Measurements from ENCODE around the gene PCDHGA1.
"Not testable (repeated sequence)": the region's sequence is repeated elsewhere in the genome, so short reads cannot be mapped to it uniquely, and the experiment has no call there.

The PCDHGA1 gene

GRCh38 chr5:141330299-141331080 lies at the start of gene PCDHGA1:
Gene PCDHGA1 (plus strand): TSS chr5:141330514.
- DNase-seq, result no peak

GRCh38 chr5:141298376-141298775 lies 31.9 kb upstream of the PCDHGA1 start:
- no peak for DNase-seq

GRCh38 chr5:141303756-141304155 lies 26.6 kb upstream of the PCDHGA1 start, which contains the start of gene SLC25A2:
Gene SLC25A2 (minus strand): TSS chr5:141304049. CDS start chr5:141303865, 184 bp downstream.
- no peak for DNase-seq

GRCh38 chr5:141306630-141307029 lies 23.7 kb upstream of the PCDHGA1 start:
- DNase-seq, result no peak

GRCh38 chr5:141313711-141314110 lies 16.6 kb upstream of the PCDHGA1 start:
- no peak for DNase-seq

- DNase-seq, result not testable (repeated sequence)
Measured at GRCh38 chr5:141316963-141317362, 13.4 kb upstream of the PCDHGA1 start.

- DNase-seq, result no peak
Measured at GRCh38 chr5:141319202-141319601, 11.1 kb upstream of the PCDHGA1 start.

- DNase-seq, result no peak
Measured at GRCh38 chr5:141319699-141320098, 10.6 kb upstream of the PCDHGA1 start.

- peak; percentile 95 for DNase-seq
Measured at GRCh38 chr5:141320225-141321169, 9.8 kb upstream of the PCDHGA1 start, which contains the start of gene TAF7. Gene TAF7 (minus strand): TSS chr5:141320784. CDS start chr5:141320044, 740 bp downstream.

GRCh38 chr5:141322261-141322660 lies 8.1 kb upstream of the PCDHGA1 start:
- DNase-seq, result no peak

GRCh38 chr5:141326088-141326854 lies 4.0 kb upstream of the PCDHGA1 start:
- peak; percentile 49 for DNase-seq

GRCh38 chr5:141328231-141328630 lies 2.1 kb upstream of the PCDHGA1 start:
- DNase-seq, result no peak

GRCh38 chr5:141332571-141332970 lies 2.3 kb downstream of the PCDHGA1 start:
- DNase-seq, result not testable (repeated sequence)

GRCh38 chr5:141338538-141339306 lies 8.4 kb downstream of the PCDHGA1 start, which contains the start of gene PCDHGA2:
Gene PCDHGA2 (plus strand): TSS chr5:141338760.
- no peak for DNase-seq

- not testable (repeated sequence) for DNase-seq
Measured at GRCh38 chr5:141340781-141341354, 10.6 kb downstream of the PCDHGA1 start.

- no peak for DNase-seq
Measured at GRCh38 chr5:141342773-141343172, 12.5 kb downstream of the PCDHGA1 start.

- no peak for DNase-seq
Measured at GRCh38 chr5:141343242-141343952, 13.1 kb downstream of the PCDHGA1 start, which contains the start of gene PCDHGA3. Gene PCDHGA3 (plus strand): TSS chr5:141343829. CDS start chr5:141344034, 205 bp downstream.

GRCh38 chr5:141343953-141344463 lies 13.7 kb downstream of the PCDHGA1 start:
- no peak for DNase-seq

GRCh38 chr5:141345327-141345726 lies 15.0 kb downstream of the PCDHGA1 start:
- no peak for DNase-seq

- not testable (repeated sequence) for DNase-seq
Measured at GRCh38 chr5:141346017-141346416, 15.7 kb downstream of the PCDHGA1 start.

Data from inflammatory macrophage treated with lipopolysaccharide for 4 hours (primary cell).